Motor neuron (in vitro differentiated cells): ENCODE measurements around the gene PPP2R5E. TPM values are rescaled to one million over a fixed set of nuclear protein-coding genes. Genes with fewer than 3 reads are reported as not detected.

Experiments used
- ATAC-seq, 8 experiments: fragments of 200-7000 bp; cut with Tn5 transposase; replicated peaks in 6 of 8; 2 replicates each; pipeline ENCODE4 v1.8.0; 2021; ENCODE audit warnings: mild to moderate bottlenecking in 8 of 8, moderate library complexity in 8 of 8
- H3K27ac ChIP-seq, 2 donors: fragments of 250-450 bp; sonication (Bioruptor Pico); 2 replicates each; pipeline ENCODE4 v1.9.0; 2021; ENCODE audit warnings: antibody characterized with exemption in 2 of 2, mild to moderate bottlenecking in 2 of 2, moderate library complexity in 1 of 2
- H3K4me1 ChIP-seq, 2 donors: fragments of 250-450 bp; sonication (Bioruptor Pico); replicated peaks in 1 of 2; 2 replicates each; pipeline ENCODE4 v1.6.1; 2021; ENCODE audit warnings: antibody characterized with exemption in 2 of 2, mild to moderate bottlenecking in 2 of 2, moderate library complexity in 1 of 2
- H3K4me3 ChIP-seq, 5 donors: fragments of 250-450 bp; sonication (Bioruptor Pico); 2 replicates each; pipeline ENCODE4 v1.9.0; 2021; ENCODE audit warnings: antibody characterized with exemption in 5 of 5, mild to moderate bottlenecking in 5 of 5, moderate library complexity in 4 of 5
- WGBS, 10 experiments: fragments of 450-650 bp; shearing (Covaris generic); methylation state at CpG; one replicate each; pipeline ENCODE4 v1.0.0; 2022; 5-methylcytosine and 5-hydroxymethylcytosine counted together
- in situ Hi-C, 9 experiments: fragments of 400-800 bp; cut with MboI; loops; one replicate each; pipeline ENCODE4 v1.15.0; 2021; ENCODE audit warnings: low sequenced_read_pairs in 9 of 9, low pct_unique_long_range_greater_than_20kb in 2 of 9; ENCODE audit not compliant: unreplicated experiment in 9 of 9
- total RNA-seq, 8 experiments: library from RNA; unstranded; fragments of 300-600 nt; gene quantifications; 2 replicates each; pipeline versions ENCODE4 v1.2.3 to v1.2.4, GENCODE V29; 2022

PPP2R5E gene
- total RNA-seq, 8 experiments from 2014 or later, result 10.3 to 39.2 (median 27.6) TPM

DNA sequence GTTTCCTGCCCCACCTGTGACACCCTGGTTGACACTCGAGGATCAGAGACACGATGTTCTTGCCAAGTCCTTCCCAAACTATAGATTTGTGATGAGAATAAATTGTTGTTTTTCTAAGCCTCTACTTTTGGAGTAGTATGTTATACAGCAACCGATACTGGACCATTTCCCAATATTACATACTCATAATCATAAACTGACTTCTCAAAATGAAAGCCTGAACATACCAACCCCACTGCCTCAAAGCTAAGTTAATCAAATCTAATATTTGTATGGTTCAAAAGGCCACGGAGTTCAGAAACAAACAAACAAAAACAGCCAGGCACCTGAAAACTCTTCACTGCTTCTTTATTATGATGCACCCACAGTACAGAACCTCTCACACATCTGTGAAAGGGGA is 172.1 kb downstream of the PPP2R5E start:
- H3K4me3 ChIP-seq, result no peak overlapping the region
- 67 to 100% (median 98%) methylated on average over 1 to 3 of the region's 4 CpGs; no CpG with 5 or more reads in 2 of the 10 experiments for WGBS, 10 experiments
- no peak for ATAC-seq
- H3K27ac ChIP-seq, result no peak overlapping the region
- no peaks in the 10 kb centered on the region for H3K4me1 ChIP-seq
- in situ Hi-C loops, result no loop called here

DNA sequence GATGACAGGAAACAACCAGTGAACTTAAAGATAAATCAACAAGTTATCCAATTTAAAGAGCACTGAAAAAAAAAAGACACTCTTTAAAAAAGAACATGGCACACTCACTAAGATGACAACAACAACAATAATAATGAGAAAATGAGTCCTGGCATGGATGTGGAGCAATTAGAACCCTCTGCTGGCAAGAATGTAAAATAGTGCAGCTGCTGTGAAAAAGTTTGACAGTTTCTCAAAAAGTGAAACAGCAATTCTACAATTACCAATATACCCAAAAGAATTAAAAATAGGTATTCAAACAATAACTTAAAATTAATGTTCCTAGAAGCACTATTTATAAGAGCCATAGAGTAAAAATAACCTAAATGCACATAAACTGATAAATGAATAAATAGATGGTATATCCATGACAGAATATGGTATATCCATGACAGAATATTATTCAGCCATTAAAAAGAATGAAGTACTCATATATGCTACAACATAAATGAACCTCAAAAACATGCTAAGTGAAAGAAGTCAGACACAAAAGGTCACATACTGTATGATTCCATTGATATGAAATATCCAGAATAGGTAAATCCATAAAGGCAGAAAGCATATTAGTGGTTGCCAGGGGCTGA is 175.3 kb downstream of the PPP2R5E start:
- H3K4me3 ChIP-seq, result no peak overlapping the region
- in situ Hi-C loops, result no loop called here
- ATAC-seq, result no peak
- H3K4me1 ChIP-seq, result peaks cover under 1 to 3% of the 10 kb centered on the region in 2 donors
- H3K27ac ChIP-seq, result no peak overlapping the region

DNA sequence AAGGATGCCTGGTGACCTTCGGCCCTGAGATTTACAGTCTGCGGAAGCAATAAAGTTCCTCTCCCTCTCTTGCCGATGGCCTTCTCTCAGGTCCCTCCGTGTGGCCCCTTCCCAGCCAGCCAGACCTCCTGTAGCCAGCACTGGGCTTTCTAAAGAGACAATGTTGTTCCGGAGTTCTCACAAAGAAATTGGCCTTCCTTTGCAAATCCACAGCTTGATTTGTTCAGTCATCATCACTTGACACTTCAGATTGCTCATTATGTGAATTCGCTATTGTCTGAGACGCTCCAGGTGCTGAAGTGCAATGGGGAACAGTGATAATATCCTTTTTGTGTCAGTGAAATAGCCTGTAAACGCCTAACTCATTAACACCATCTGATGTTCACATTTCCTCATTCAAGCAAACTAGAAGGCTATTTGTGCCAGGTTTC is 180.8 kb downstream of the PPP2R5E start:
- ATAC-seq, result peak in 5 of 8 experiments; percentile 76 to 92 (median 91)
- WGBS, 10 experiments, result 6 to 100% (median 26%) methylated on average over 2 to 8 of the region's 8 CpGs
- Histone ChIP-seq H3K4me3 (no peak overlapping the region), H3K4me1 (peaks cover 17 to 30% of the 10 kb centered on the region in 2 donors), H3K27ac (peak overlapping the region in 1 of 2 donors; percentile 1)
- in situ Hi-C loops, result no loop called here

DNA sequence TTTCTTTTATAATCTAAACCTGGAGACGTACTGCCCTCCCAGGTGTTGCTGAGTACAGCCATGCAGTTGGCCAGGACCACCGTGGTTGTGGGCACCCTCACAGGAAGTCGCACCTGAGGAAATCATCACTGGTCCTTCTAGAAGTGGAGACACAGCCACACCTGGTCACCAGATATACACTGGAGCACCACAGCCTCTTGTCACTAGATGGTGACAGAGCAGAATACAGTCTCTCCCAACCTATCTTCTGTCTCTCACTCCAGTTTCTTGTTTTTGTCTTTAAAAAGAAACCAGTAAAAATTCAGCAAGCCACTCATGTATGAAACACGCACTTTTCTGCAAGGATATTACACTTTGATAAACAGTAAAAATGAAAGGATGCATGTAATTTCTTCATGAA is 181.4 kb downstream of the PPP2R5E start:
- WGBS, 10 experiments, result 20 to 100% (median 95%) methylated on average over 1 to 4 of the region's 4 CpGs; no CpG with 5 or more reads in 3 of the 10 experiments
- peaks cover 17 to 30% of the 10 kb centered on the region in 2 donors for H3K4me1 ChIP-seq
- peak in 3 of 8 experiments; percentile 16 to 53 (median 38) for ATAC-seq
- no peak overlapping the region for H3K4me3 ChIP-seq
- H3K27ac ChIP-seq, result peak overlapping the region; percentile 10 to 27
- in situ Hi-C loops, result no loop called here

DNA sequence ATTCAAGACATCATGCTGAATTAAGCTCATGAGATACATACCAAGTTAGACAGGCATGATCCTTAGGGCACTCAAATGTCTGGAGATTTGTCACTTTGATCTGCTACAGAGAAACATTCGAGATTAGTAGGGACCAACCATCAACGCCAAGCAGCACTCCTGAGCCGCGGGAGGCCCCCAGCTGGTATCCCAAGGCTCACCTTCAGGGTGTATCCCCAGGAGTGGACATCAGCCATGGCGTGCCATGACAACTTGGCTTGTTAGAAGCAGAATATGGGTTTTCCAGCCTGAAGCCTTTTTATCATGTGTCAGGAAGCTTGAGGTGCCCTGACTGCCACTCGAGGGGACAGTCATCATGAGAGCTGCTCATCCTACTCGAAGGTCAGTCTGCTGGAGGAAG is 185.3 kb downstream of the PPP2R5E start:
- H3K27ac ChIP-seq, result no peak overlapping the region
- peaks cover 16 to 26% of the 10 kb centered on the region in 2 donors for H3K4me1 ChIP-seq
- no peak for ATAC-seq
- WGBS, 10 experiments, result 0 to 86% (median 75%) methylated on average over 1 to 6 of the region's 7 CpGs; no CpG with 5 or more reads in 2 of the 10 experiments
- in situ Hi-C loops, result no loop called here
- H3K4me3 ChIP-seq, result no peak overlapping the region

DNA sequence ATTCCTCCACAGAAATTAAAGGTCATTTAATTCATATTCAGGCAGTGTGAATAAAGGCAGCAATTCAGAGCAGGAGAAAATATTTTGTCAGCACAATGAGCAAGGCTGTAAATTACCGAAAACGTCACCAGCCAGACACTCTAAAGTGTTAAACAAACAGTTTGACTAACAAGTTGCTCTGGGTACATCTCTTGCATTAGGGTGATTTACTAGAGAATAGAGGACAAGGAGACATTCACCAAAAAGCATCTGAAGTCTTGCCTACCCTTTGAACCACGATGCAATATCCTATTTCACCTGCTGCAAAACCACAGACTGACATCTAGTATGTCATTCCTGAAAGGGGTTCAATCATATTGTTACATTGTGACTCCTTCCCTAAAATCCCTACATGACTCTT is 197.4 kb downstream of the PPP2R5E start:
- WGBS, 10 experiments, result 20 to 83% (median 60%) methylated on average over 1 to 3 of the region's 3 CpGs; no CpG with 5 or more reads in 1 of the 10 experiments
- ATAC-seq, result peak in 2 of 8 experiments; percentile 21 to 77
- Histone ChIP-seq H3K4me1 (peaks cover 0 to 3% of the 10 kb centered on the region in 2 donors), H3K27ac (no peak overlapping the region), H3K4me3 (no peak overlapping the region)
- in situ Hi-C loops, result no loop called here

DNA sequence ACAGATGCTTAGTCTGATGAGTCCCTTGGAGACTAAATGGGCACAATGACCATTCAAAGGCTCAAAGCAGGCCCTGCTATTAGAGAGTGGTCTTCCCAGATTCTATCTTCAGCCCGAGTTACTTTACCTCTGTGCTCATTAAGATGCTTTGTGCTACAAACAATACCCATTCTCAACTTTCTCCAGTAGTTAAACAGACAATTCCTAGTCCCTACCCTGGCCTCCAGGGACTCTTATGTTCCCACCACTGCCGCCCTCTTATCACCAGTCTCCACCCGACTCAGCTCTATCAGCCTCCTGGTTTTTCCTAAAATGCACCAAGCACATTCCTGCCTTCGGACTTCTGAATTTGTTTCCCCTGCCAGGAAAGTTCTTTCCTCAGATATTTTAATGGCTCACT is 198.8 kb downstream of the PPP2R5E start:
- in situ Hi-C loops, result no loop called here
- Histone ChIP-seq H3K4me3 (no peak overlapping the region), H3K27ac (no peak overlapping the region), H3K4me1 (peaks cover 0 to 3% of the 10 kb centered on the region in 2 donors)
- ATAC-seq, result peak in 2 of 8 experiments; percentile 5 to 34
- WGBS, 10 experiments, result 24 to 100% (median 75%) methylated on average over 1 to 4 of the region's 4 CpGs; no CpG with 5 or more reads in 2 of the 10 experiments

DNA sequence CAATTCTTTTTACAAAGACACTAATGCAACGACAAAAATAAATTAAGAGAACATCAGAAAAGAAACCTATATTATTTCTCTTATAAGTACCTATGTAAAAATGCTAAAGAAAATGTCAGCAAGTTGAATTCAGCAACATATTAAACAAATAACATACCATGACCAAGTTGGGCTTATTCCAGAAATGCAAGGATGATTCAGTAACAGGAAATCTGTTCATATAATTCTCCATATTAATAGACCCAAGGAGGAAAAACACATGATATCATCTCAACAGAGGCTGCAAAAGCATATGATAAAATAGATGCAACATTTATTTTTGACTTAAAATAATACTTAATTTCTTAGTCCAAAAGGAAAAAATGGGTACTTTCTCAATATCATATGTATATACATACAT is 199.3 kb downstream of the PPP2R5E start:
- Histone ChIP-seq H3K4me3 (no peak overlapping the region), H3K27ac (no peak overlapping the region), H3K4me1 (peaks cover 0 to 3% of the 10 kb centered on the region in 2 donors)
- WGBS, 10 experiments, result 57 to 100% (median 100%) methylated on average over 1 of the region's 1 CpG; no CpG with 5 or more reads in 1 of the 10 experiments
- peak in 1 of 8 experiments; percentile 63 for ATAC-seq
- in situ Hi-C loops, result no loop called here

DNA sequence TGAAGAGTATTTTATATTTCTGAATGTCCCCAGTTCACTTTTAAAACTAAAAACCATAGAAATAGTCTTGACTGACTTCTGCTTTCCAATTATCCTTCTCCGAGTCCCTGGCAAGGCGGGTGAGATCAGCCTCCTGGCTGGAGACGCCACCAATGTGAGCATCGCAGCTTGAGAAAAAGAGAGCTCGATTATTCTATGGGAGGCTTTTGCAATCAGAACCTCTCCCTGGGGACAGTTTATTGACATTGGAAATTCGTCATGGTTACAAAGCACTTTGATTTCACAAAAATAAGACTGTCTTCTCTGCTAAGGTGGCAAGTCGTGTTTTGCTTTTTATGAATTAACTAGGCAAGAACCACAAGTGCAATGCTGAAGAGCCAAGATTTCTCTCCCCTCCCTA is 200.8 kb downstream of the PPP2R5E start:
- Histone ChIP-seq H3K4me1 (peaks cover 0 to 3% of the 10 kb centered on the region in 2 donors), H3K27ac (no peak overlapping the region), H3K4me3 (no peak overlapping the region)
- WGBS, 10 experiments, result 0 to 80% (median 55%) methylated on average over 2 to 7 of the region's 7 CpGs; no CpG with 5 or more reads in 1 of the 10 experiments
- in situ Hi-C loops, result no loop called here
- ATAC-seq, result peak in 6 of 8 experiments; percentile 24 to 87 (median 56)

DNA sequence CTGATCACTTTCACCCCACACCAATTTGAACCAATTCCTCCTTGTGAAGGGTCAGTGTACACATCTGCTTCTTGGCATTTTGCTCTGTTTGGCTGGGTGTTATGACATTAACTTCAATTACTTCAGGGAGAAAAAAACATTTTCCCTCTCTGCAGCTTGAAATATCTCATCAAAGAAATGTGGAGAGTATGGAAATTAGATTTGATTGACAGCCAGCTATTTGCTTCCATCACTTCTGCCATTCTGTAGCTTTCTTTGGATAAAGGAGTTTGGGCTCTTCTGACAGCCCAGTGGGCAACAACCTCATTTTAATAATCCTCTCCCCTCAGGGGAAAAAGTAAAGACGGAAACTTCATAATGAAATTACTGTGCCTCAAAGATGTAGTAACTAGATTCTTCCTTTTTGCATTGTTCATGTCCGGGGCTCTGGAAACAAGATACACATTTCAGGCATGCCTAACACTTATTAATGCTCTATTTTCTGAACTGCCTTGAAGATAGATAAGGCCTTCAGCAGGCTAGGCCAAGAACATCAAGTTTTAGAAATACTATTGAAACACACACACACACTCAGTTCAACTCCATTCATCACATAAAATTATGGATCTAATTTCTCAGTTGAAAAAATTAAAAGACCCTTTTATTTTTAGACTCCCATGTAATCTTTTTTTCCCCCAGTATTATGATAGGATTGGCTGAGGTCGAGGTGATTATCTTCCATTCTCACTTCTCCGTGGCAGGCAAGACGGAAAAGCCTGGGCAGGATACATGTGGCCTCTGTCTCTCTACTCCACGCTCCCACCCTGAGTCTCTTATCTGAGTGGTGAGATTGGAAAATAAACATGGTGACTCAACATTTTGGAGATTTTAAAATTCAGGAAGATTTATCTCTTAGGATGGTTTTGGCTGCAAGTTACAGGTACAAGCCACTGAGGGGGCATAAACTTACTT is 214.1 kb downstream of the PPP2R5E start:
- ATAC-seq, result no peak

DNA sequence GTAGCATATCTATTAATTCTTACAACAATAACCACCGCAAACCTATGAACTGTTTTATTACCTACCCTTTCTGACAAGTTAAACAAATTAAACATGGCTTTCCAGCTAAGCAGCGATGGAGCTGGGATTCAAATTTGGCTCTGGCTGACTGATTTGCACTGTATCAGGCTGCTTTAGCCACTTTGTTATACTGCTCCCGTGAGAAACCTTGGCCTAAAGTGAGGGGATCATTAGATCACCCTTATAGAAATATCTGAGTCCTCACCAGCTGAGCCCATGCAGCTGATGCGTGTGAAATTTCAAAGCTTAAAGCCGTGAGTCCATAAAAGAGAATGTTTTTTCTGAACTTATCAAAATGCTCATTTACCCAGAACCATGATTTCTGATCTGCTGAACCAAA is 216.3 kb downstream of the PPP2R5E start:
- Histone ChIP-seq H3K4me3 (no peak overlapping the region), H3K27ac (no peak overlapping the region), H3K4me1 (peaks cover 7 to 28% of the 10 kb centered on the region in 2 donors)
- 25 to 88% (median 66%) methylated on average over 1 to 5 of the region's 5 CpGs; no CpG with 5 or more reads in 1 of the 10 experiments for WGBS, 10 experiments
- in situ Hi-C loops, result no loop called here
- ATAC-seq, result peak in 3 of 8 experiments; percentile 41 to 62 (median 54)

More for the DNA sequence above, 214.1 kb downstream of the PPP2R5E start:
- H3K4me3 ChIP-seq, result no peak overlapping the region
- in situ Hi-C loops, result no loop called here
- WGBS, 10 experiments, result 39 to 90% (median 82%) methylated on average over 1 to 6 of the region's 6 CpGs; no CpG with 5 or more reads in 1 of the 10 experiments
- peaks cover 0 to 10% of the 10 kb centered on the region in 2 donors for H3K4me1 ChIP-seq
- no peak overlapping the region for H3K27ac ChIP-seq

DNA sequence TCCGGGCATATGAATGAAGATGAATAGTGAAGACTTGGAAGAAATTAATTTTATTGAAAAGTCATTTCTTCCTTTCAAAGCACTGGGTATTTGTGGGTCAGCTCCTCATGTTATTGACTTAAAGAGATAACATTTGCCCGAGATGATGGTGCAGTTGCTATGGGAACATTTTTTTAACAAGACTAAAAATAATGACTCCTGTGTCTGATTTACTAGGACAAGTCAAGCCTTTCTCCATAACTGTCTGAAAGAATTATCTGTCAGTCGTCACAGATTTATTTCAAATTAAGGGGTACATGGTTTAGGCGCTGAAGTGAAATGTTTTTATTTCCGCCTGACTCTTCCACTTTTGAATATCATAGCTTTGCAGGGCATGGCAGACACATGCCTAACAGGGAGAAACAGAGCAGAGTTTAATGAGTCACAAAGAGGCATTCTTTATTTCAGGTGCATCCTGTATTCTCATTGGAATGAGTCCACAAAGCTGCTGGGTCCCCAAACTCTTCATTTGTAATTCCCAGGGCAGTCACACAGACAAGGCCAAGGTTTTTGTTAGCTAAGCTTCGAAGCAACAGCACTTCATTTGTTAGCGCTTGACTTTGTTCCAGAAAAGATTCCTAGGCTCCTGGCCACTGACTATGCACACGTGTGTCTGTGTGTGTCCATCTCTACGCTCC is 220.1 kb downstream of the PPP2R5E start:
- Histone ChIP-seq H3K4me3 (no peak overlapping the region), H3K4me1 (peaks cover 7 to 28% of the 10 kb centered on the region in 2 donors), H3K27ac (no peak overlapping the region)
- in situ Hi-C loops, result no loop called here
- 33 to 58% (median 45%) methylated on average over 1 to 8 of the region's 9 CpGs; no CpG with 5 or more reads in 1 of the 10 experiments for WGBS, 10 experiments
- ATAC-seq, result peak; percentile 12 to 84 (median 64)
